GM18520 (cell line): ENCODE data around the gene TANGO6.
"Not testable (repeated sequence)": the region's sequence is repeated elsewhere in the genome, so short reads cannot be mapped to it uniquely, and the experiment has no call there.

Experiments used
- ATAC-seq: cut with Tn5 transposase; IDR thresholded peaks from one replicate; pipeline ENCODE4 v1.9.1; 2021; ENCODE audit not compliant: unreplicated experiment

Gene TANGO6

GRCh38 chr16:69114346-69114975, 271.1 kb downstream of the TANGO6 start:
- ATAC-seq, result no peak

- ATAC-seq, result no peak
Measured at GRCh38 chr16:69114976-69115355, 271.6 kb downstream of the TANGO6 start.

- no peak for ATAC-seq
Measured at GRCh38 chr16:69115361-69115760, 272.0 kb downstream of the TANGO6 start.

GRCh38 chr16:69115837-69116236, 272.5 kb downstream of the TANGO6 start:
- no peak for ATAC-seq

- ATAC-seq, result no peak
Measured at GRCh38 chr16:69116256-69116875, 273.0 kb downstream of the TANGO6 start.

- no peak for ATAC-seq
Measured at GRCh38 chr16:69116906-69117305, 273.6 kb downstream of the TANGO6 start.

GRCh38 chr16:69118468-69118867, 275.1 kb downstream of the TANGO6 start:
- no peak for ATAC-seq

- ATAC-seq, result no peak
Measured at GRCh38 chr16:69118994-69119393, 275.7 kb downstream of the TANGO6 start.

- ATAC-seq, result no peak
Measured at GRCh38 chr16:69119536-69119935, 276.2 kb downstream of the TANGO6 start.

GRCh38 chr16:69120096-69120664, 276.8 kb downstream of the TANGO6 start:
- ATAC-seq, result no peak

- ATAC-seq, result peak; percentile 38
Measured at GRCh38 chr16:69123910-69124309, 280.6 kb downstream of the TANGO6 start.

GRCh38 chr16:69124406-69124805, 281.1 kb downstream of the TANGO6 start:
- ATAC-seq, result not testable (repeated sequence)

- not testable (repeated sequence) for ATAC-seq
Measured at GRCh38 chr16:69124961-69125360, 281.6 kb downstream of the TANGO6 start.

- no peak for ATAC-seq
Measured at GRCh38 chr16:69126221-69126620, 282.9 kb downstream of the TANGO6 start.

GRCh38 chr16:69126801-69127200, 283.5 kb downstream of the TANGO6 start:
- not testable (repeated sequence) for ATAC-seq

- no peak for ATAC-seq
Measured at GRCh38 chr16:69127966-69128510, 284.7 kb downstream of the TANGO6 start.

- no peak for ATAC-seq
Measured at GRCh38 chr16:69130461-69130860, 287.1 kb downstream of the TANGO6 start.

- ATAC-seq, result no peak
Measured at GRCh38 chr16:69131167-69131838, 288.0 kb downstream of the TANGO6 start.

- peak; percentile 22 for ATAC-seq
Measured at GRCh38 chr16:69131839-69132423, 288.6 kb downstream of the TANGO6 start.

GRCh38 chr16:69132424-69133252, 289.3 kb downstream of the TANGO6 start, which contains the start of the genes CHTF8 and UTP4:
Gene CHTF8 (minus strand): TSS chr16:69132588. CDS start chr16:69121458, 11,130 bp downstream.
Gene UTP4 (plus strand): TSS chr16:69132649. CDS start chr16:69133460, 811 bp downstream.
- ATAC-seq, result peak; percentile 65
